ENCODE results near the gene BEGAIN.
A peak's percentile ranks its signal among the peaks of the same experiment; 100 is the strongest.
"Not testable (repeated sequence)": the region's sequence is repeated elsewhere in the genome, so short reads cannot be mapped to it uniquely, and the experiment has no call there.

The BEGAIN gene

DNA sequence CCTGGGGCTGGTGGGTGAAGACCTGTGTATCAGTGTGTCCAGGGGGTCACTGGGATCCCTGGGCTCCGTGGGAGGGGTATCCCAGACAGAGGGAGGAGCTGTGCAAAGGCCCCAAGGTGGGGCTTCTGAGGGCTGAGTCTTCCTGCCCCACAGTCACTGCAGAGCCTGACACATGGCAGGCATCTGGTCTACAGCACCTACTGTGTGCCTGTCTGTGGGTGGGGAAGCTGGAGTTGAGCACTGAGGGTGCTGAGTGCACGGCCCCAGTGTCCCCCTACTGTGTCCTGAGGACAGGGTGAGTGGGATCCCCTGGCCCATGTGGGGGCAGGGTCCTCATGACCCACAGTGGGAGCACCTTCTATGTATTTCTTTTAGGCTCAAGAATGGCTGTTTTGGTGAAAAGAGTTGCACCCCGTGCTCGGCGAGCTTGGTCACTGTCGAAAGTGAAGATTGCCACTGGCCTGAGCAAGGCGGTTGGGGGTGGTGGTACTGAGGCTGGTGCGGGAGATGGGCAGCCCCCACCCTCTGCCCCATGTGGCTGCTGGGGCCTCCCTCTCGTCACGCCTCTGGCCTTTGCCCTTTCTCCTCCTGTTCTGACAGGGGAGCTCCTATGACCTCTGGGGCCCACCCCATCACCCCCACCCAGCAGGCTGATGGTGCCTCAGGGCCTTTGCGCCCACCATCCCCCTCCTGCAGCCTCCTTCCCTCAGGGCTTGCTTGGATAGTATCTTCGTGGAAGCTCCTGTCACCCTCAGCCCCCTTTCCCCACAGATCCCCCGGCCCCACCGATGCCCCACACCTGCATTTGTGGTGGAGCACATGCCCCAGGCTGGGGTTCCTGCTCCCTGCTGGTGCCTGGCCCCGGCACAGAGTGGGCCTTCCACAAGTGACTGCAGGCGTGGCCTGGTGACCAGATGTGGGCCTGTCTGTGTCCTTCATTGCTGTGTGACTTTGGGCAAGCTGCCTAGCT, 55.8 kb downstream of the BEGAIN start:
- H3K4me3 Mint-ChIP-seq, result no peak overlapping the region
- H3K27ac Mint-ChIP-seq, result no peak overlapping the region
- no peaks in the 10 kb centered on the region for H3K9me3 Mint-ChIP-seq
- no peaks in the 10 kb centered on the region for H3K4me1 Mint-ChIP-seq
- no peak for ATAC-seq
- H3K27me3 Mint-ChIP-seq, result no peaks in the 10 kb centered on the region
- H3K36me3 Mint-ChIP-seq, result no peaks in the 10 kb centered on the region

DNA sequence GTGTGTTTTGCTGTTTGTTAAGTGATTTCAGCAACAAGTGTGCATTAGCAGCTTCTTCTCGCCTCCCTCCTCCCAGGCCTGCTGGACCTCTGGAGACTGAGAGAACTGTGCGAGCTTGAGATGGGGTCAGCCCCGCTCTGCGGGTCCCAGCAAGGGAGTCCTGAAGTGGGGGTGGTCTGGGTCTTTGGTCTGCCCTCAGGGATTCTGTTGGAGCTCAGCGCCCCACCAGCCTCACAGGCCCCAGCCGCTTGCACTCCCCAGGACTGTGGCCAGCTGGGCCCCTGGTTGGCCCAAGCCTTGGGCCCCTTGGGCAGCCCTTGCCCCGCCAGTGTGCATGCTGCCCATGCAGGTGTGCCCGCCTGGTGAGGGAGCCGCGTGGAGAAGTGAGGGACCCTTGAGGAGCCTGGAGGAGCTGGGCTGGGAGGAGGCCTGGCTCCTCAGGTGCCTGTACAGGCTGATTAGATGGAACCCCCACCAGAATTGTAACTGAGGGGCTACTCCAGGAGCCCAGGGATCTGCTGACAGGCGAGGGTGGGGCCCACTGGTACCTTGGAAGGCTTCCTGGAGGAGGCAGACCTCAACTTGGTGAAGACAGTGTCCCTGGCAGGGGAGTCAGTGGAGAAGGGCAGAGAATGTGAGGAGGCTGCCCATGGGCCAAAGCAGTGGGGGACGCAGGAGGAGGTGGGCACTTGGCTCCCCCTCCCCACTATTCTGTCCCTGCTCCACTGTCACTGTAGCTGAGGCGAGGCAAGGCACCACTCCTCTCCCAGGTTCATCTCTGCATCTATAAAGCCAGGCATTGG, 56.7 kb downstream of the BEGAIN start:
- Mint-ChIP-seq H3K9me3 (no peaks in the 10 kb centered on the region), H3K4me1 (no peaks in the 10 kb centered on the region), H3K36me3 (no peaks in the 10 kb centered on the region), H3K4me3 (no peak overlapping the region), H3K27me3 (no peaks in the 10 kb centered on the region), H3K27ac (no peak overlapping the region)
- peak; percentile 3 for ATAC-seq

DNA sequence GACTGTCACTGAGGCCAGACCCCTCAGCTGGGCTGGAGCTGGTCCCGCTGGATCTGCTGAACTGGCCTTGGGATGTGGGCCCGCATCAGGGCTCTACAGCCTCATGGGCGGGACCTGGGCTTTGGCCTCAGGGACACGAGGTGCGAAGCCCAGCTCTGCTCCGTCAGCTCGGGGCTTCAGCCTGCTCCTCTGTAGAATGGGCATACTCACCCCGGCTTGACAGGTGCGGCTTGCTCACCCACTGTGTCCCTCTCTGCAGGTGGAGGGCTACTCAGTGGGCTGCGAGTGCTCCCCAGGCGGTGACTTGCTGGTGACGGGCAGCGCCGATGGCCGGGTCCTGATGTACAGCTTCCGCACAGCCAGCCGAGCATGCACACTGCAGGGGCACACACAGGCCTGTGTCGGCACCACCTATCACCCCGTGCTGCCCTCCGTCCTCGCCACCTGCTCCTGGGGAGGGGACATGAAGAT, 57.6 kb downstream of the BEGAIN start:
- H3K36me3 Mint-ChIP-seq, result no peaks in the 10 kb centered on the region
- no peaks in the 10 kb centered on the region for H3K9me3 Mint-ChIP-seq
- ATAC-seq, result no peak
- no peak overlapping the region for H3K4me3 Mint-ChIP-seq
- H3K4me1 Mint-ChIP-seq, result no peaks in the 10 kb centered on the region
- no peaks in the 10 kb centered on the region for H3K27me3 Mint-ChIP-seq
- no peak overlapping the region for H3K27ac Mint-ChIP-seq

DNA sequence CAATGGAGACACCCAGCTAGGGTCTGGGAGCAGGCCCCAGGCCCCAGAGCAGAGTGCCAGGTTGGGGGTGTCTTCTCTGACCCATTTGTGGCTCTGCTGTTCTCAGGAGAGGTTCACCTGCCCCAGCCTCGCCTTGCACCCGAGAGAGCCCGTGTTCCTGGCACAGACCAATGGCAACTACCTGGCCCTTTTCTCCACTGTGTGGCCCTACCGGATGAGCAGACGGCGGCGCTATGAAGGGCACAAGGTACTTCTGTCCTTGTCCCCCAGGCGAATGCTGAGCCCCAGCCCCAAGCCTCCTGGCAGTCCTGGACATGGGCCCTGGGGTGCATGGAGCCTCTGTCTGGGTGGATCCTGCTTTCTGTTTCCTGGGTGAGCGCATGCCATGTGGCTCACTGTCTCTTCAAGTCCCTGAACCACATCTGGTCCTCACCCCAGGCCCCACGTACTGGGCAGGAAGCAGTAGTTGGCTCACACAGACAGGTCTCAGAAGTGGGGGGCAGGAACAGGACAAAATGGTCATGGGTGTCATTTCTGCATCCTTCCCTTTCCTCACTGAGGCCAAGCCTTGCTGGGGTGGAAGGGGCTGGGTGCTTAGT, 58.2 kb downstream of the BEGAIN start:
- Mint-ChIP-seq H3K4me1 (no peaks in the 10 kb centered on the region), H3K27me3 (no peaks in the 10 kb centered on the region), H3K36me3 (no peaks in the 10 kb centered on the region), H3K27ac (no peak overlapping the region), H3K9me3 (no peaks in the 10 kb centered on the region), H3K4me3 (no peak overlapping the region)
- ATAC-seq, result no peak

DNA sequence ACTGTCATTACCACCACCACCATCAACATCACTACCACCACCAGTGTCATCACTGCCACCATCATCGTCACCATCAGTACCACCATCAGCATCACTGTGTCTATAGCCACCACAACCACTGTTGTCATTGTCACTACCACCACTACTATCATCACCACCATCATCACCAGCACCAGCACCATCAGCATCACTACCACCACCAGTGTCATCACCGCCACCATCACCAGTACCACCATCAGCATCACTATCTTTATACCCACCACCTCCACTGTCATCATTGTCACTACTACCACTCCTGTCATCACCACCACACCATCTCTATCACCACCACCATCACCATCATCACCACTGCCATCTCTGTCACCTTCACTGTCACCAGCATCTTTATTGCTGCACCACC, 60.6 kb downstream of the BEGAIN start:
- Mint-ChIP-seq H3K4me1 (no peaks in the 10 kb centered on the region), H3K27me3 (no peaks in the 10 kb centered on the region), H3K4me3 (no peak overlapping the region), H3K27ac (no peak overlapping the region), H3K36me3 (no peaks in the 10 kb centered on the region), H3K9me3 (no peaks in the 10 kb centered on the region)
- no peak for ATAC-seq

DNA sequence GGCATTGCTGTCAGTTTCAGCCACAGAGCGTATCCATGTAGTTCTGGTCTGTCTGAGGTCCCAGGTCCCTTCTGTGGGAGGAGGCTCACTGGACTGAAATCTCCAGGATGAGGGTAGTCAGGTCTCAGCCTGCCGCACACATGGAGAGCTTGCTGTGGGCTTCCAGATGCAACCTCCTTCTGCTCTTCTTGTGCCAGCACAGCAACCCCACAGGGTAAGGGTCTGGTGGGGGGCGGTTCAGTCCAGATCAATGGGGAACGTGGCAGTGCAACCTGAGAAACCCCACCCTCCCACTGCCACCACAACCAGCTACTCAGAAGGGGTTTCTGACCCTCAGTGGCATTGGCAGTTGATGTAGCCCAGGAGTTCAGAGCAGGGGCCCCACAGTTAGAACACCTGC, 61.2 kb downstream of the BEGAIN start:
- Mint-ChIP-seq H3K27ac (no peak overlapping the region), H3K9me3 (no peaks in the 10 kb centered on the region), H3K36me3 (no peaks in the 10 kb centered on the region), H3K4me3 (no peak overlapping the region), H3K27me3 (no peaks in the 10 kb centered on the region), H3K4me1 (no peaks in the 10 kb centered on the region)
- no peak for ATAC-seq

DNA sequence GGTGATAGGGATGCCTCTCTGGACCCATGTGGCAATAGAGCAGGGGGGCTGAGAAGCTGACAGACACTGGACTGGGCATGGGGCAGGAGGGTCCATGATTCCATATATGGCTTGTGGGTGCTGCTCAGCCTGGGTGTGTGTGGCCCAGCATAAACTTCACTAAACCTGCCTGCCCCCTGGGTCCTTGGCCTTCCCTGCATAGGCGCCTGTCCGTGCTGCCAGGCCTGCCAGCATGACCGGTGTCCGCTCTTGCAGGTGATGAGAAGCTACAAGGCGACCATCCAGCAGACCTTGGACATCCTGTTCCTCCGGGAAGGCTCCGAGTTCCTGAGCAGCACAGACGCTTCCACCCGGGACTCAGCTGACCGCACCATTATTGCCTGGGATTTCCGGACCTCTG, 61.6 kb downstream of the BEGAIN start:
- Mint-ChIP-seq H3K4me1 (no peaks in the 10 kb centered on the region), H3K9me3 (no peaks in the 10 kb centered on the region), H3K27me3 (no peaks in the 10 kb centered on the region), H3K36me3 (no peaks in the 10 kb centered on the region), H3K27ac (no peak overlapping the region), H3K4me3 (no peak overlapping the region)
- ATAC-seq, result no peak

DNA sequence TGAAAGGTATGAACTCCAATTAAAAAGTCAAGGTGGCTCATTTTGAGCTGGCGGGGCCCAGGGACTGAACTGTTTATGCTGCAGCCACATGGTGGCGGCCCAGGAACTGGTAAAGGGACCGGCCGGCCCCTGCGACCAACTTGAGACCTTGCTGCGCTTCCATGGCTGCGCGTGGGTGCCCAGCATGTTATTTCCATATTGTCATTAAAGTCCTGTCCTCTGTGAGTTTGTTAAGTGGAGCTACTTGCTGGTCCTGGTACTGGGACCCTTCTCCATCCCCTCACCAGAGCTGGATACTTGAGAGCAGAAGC, 62.3 kb downstream of the BEGAIN start:
- Mint-ChIP-seq H3K36me3 (no peaks in the 10 kb centered on the region), H3K4me1 (no peaks in the 10 kb centered on the region), H3K27ac (no peak overlapping the region), H3K27me3 (no peaks in the 10 kb centered on the region), H3K4me3 (no peak overlapping the region), H3K9me3 (no peaks in the 10 kb centered on the region)
- no peak for ATAC-seq

DNA sequence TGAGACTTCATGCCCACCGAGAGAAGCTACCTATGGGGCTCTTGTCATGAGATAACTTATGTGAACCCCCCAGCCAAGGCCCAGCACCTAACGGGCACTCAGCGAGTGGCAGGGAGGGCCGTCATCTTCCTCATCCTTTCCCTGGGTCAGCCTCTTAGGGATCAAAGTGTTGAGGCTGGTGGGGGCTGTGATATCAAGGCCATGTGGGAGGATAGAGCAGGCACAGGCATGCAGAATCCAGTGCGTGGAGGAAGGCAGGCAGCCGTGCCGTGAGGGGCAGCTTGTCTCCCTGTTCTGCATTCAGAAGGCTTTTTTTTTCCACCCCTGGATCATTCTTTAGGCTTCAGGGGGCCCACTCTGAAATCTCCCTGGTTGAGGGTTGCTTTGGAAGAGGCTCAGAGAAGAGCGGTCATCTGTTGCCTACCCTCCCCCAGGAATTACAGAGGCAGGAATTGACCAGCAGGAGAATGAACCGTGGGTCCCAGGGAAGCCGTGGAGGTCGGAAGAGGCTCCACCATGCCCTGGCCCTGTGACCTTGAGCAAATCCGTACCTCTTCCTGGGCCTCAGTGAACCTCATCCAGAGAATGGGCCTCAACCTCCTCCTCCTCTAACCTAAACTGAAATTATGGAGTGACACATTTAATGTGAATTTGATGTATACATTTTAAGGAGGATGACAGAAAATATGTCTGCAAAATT, 62.8 kb downstream of the BEGAIN start:
- H3K36me3 Mint-ChIP-seq, result no peaks in the 10 kb centered on the region
- no peaks in the 10 kb centered on the region for H3K9me3 Mint-ChIP-seq
- H3K4me3 Mint-ChIP-seq, result no peak overlapping the region
- no peaks in the 10 kb centered on the region for H3K4me1 Mint-ChIP-seq
- no peak for ATAC-seq
- no peaks in the 10 kb centered on the region for H3K27me3 Mint-ChIP-seq
- no peak overlapping the region for H3K27ac Mint-ChIP-seq

DNA sequence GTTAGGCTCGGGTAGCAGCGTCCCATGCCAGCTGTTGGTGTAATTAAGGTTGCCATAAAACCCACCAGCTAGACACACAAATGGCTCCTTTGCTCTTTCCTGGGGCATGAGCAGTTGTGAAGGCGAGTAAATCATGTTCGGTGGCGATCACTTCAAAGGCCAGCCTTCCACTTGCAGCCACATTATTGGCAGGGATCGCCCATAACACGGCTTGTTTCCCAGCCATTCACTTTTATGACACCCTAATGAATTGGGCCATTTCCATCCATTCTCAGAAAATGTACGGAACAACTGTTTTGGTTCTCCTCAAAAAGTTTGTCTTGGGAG, 63.4 kb downstream of the BEGAIN start:
- no peak overlapping the region for H3K27ac Mint-ChIP-seq
- peaks cover 4% of the 10 kb centered on the region for H3K9me3 Mint-ChIP-seq
- peaks cover 5% of the 10 kb centered on the region for H3K4me1 Mint-ChIP-seq
- H3K27me3 Mint-ChIP-seq, result no peaks in the 10 kb centered on the region
- peaks cover 5% of the 10 kb centered on the region for H3K36me3 Mint-ChIP-seq
- ATAC-seq, result no peak
- no peak overlapping the region for H3K4me3 Mint-ChIP-seq

DNA sequence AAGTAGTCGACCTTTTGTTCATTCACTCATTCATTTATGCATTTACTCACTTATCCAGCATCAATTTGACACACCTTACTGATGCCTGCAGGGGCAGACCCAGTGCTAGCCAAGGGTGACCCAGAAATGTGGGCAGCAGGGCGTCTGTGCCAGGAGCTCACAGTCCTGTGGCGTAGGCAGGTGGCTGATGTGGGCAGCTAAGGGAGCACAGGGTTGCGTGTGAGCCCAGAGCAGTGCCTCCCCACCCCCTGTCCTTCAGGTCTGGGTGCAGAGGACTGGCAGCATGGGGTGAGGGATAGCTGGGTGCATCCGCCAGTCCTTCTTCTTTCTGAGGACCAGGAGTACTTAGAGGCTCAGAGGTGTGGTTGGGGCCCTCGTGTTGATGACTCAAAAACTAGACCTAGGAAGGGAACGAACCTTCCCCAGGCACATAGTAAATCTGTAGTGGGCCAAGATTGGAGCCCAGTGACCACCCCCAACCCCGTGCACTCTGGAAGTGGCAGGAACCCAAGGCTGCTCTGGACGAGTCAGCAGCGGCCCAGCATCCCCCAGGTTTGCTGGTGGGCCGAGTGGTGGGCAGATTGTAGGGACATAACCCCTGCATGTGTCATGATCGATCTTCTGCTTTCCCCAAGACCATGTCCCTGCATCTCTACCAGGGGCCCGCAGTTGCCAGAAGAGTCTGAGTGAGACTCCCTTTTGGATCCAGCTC, 63.9 kb downstream of the BEGAIN start:
- Mint-ChIP-seq H3K9me3 (peaks cover 4% of the 10 kb centered on the region), H3K36me3 (peaks cover 8% of the 10 kb centered on the region), H3K27me3 (no peaks in the 10 kb centered on the region), H3K27ac (no peak overlapping the region), H3K4me3 (no peak overlapping the region), H3K4me1 (peaks cover 7% of the 10 kb centered on the region)
- ATAC-seq, result no peak

DNA sequence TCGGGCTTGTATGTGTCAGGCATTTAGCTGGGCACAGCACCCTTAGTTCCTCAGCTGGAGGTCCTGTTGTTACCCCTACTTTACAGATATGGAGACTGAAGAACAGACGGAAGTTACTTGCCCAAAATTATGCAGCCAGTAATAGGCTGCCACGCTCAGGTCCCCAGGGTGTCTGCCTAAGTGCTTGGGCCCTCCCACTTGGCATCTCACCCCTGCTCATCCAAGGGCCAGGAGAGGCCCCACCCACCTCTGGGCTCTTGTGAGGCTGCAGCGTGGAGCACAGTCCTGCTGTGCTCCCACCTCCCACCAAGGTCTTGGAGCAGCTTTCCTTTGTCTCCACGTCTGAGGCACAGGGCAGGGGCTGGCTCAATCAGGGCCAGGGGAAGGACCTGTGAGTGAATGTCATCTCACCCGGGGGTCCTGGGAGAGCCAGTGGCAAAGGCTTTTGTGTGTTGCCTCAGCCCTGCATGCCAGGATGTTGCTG, 64.6 kb downstream of the BEGAIN start:
- H3K9me3 Mint-ChIP-seq, result peaks cover 4% of the 10 kb centered on the region
- no peaks in the 10 kb centered on the region for H3K27me3 Mint-ChIP-seq
- H3K27ac Mint-ChIP-seq, result no peak overlapping the region
- ATAC-seq, result no peak
- H3K4me1 Mint-ChIP-seq, result peaks cover 7% of the 10 kb centered on the region
- H3K36me3 Mint-ChIP-seq, result peaks cover 14% of the 10 kb centered on the region
- no peak overlapping the region for H3K4me3 Mint-ChIP-seq

DNA sequence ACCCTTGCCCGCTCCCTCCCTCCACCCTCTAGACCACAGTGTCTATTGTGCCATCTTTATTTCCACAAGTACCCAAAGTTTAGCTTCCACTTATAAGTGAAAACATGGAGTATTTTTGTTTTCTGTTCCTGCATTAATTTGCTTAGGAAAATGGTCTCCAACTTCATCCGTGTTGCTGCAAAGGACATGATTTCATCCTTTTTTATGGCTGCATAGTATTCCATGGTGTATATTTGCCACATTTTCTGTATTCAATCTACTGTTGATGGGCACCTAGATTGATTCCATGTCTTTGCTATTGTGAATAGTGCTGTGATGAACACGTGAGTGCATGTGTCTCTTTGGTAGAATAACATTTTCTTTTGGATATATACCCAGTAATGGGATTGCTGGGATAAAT, 81.2 kb downstream of the BEGAIN start:
- not testable (repeated sequence) for H3K27ac Mint-ChIP-seq, H3K4me1 Mint-ChIP-seq, ATAC-seq, H3K27me3 Mint-ChIP-seq, H3K4me3 Mint-ChIP-seq
- H3K9me3 Mint-ChIP-seq, result peaks cover 13% of the 10 kb centered on the region
- peaks cover 13% of the 10 kb centered on the region for H3K36me3 Mint-ChIP-seq

DNA sequence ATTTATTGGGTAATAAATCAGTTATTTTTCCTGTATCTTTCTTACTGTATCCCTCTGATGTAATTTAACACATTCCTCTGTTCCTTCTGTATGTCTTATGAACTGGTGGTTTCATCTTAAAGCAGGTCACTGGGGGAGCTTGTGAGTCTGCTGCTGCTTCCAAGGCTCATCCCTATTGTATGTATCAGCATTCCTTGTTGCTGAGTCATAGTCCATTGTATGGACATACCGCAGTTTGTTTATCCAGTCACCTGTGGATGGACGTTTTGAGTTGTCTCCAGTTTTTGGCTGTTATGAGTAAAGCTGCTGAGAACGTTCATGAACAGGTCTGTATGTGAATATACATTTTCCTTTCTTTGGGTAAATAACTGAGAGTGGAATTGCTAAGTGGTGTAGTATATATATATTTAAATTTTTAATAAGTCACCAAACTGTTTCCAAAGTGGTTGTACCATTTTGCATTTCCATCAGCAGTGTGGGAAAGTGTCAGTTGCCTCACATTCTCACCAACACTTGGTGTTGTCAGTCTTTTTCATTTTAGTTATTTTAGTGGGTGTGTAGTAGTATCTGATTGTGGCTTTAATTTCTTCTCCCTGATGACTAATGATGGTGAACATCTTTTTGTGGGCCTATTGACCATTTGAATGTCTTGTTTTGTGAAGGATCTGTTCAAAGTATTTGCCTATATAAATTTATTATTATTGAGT, 82.7 kb downstream of the BEGAIN start:
- Mint-ChIP-seq H3K4me3 (no peak overlapping the region), H3K9me3 (peaks cover 13% of the 10 kb centered on the region), H3K27ac (no peak overlapping the region), H3K36me3 (peaks cover 13% of the 10 kb centered on the region), H3K27me3 (no peaks in the 10 kb centered on the region), H3K4me1 (peaks cover 8% of the 10 kb centered on the region)
- no peak for ATAC-seq
